ENCODE results near the gene CD28.

DNA sequence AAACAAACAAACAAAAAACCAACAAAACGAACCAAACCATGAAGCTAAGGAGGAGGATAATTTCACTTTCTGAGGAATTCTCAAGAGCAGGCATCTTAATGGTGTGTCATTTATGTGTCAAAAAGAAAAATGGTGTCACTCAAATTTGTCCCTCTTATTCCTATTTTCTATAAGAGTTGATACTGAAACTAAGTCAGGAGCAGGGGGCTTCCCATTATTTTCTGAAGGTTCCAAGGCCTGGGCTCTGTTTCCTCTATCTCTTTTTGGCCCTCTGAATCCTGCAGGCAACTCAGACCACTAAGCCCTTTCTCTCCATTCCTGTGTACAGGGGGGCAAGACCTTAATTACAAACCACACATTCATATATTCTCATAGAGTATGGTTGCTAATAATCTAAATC is 44.0 kb upstream of the CD28 start:
- TF ChIP-seq, protein P1, sequence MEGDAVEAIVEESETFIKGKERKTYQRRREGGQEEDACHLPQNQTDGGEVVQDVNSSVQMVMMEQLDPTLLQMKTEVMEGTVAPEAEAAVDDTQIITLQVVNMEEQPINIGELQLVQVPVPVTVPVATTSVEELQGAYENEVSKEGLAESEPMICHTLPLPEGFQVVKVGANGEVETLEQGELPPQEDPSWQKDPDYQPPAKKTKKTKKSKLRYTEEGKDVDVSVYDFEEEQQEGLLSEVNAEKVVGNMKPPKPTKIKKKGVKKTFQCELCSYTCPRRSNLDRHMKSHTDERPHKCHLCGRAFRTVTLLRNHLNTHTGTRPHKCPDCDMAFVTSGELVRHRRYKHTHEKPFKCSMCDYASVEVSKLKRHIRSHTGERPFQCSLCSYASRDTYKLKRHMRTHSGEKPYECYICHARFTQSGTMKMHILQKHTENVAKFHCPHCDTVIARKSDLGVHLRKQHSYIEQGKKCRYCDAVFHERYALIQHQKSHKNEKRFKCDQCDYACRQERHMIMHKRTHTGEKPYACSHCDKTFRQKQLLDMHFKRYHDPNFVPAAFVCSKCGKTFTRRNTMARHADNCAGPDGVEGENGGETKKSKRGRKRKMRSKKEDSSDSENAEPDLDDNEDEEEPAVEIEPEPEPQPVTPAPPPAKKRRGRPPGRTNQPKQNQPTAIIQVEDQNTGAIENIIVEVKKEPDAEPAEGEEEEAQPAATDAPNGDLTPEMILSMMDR (IDR thresholded peaks at IDR 0.05; ENCODE audit: extremely low read depth in 1 of 2, insufficient read depth in 1 of 2, low read depth in 1 of 2, low read length in 2 of 2): no peak
- no peak for TF ChIP-seq EZH2 (IDR thresholded peaks at IDR 0.05; ENCODE audit: borderline replicate concordance, low read depth, low read length, severe bottlenecking)
